HPDE6-E6E7 (cell line): ENCODE data around the gene BPGM.
"Not testable (repeated sequence)": the region's sequence is repeated elsewhere in the genome, so short reads cannot be mapped to it uniquely, and the experiment has no call there.

Experiments
- DNase-seq: peaks from one replicate; pipeline ENCODE4 v3.0.0; 2011; ENCODE audit warnings: missing footprints; ENCODE audit errors: extremely low spot score

Gene BPGM

GRCh38 chr7:134632052-134632451, 14.6 kb upstream of the BPGM start:
- DNase-seq, result no peak

GRCh38 chr7:134632937-134633540, 13.6 kb upstream of the BPGM start:
- DNase-seq, result no peak

- no peak for DNase-seq
Measured at GRCh38 chr7:134636008-134636449, 10.6 kb upstream of the BPGM start.

GRCh38 chr7:134637441-134637840, 9.2 kb upstream of the BPGM start:
- no peak for DNase-seq

GRCh38 chr7:134637934-134638719, 8.5 kb upstream of the BPGM start:
- no peak for DNase-seq

- no peak for DNase-seq
Measured at GRCh38 chr7:134639061-134639460, 7.6 kb upstream of the BPGM start.

- DNase-seq, result no peak
Measured at GRCh38 chr7:134639683-134640279, 6.9 kb upstream of the BPGM start.

GRCh38 chr7:134640842-134641715, 5.6 kb upstream of the BPGM start:
- no peak for DNase-seq

GRCh38 chr7:134641981-134642380, 4.7 kb upstream of the BPGM start:
- not testable (repeated sequence) for DNase-seq

GRCh38 chr7:134643131-134643530, 3.5 kb upstream of the BPGM start:
- no peak for DNase-seq

GRCh38 chr7:134645478-134645877, 1.2 kb upstream of the BPGM start:
- DNase-seq, result no peak

- DNase-seq, result no peak
Measured at GRCh38 chr7:134645935-134646334, 718 bp upstream of the BPGM start.

GRCh38 chr7:134648456-134648855, 1.8 kb downstream of the BPGM start:
- DNase-seq, result no peak

- no peak for DNase-seq
Measured at GRCh38 chr7:134649226-134649775, 2.6 kb downstream of the BPGM start.

GRCh38 chr7:134651991-134652390, 5.3 kb downstream of the BPGM start:
- no peak for DNase-seq

- DNase-seq, result no peak
Measured at GRCh38 chr7:134654104-134654775, 7.6 kb downstream of the BPGM start.

GRCh38 chr7:134657526-134657925, 10.9 kb downstream of the BPGM start:
- DNase-seq, result no peak

- no peak for DNase-seq
Measured at GRCh38 chr7:134660242-134660785, 13.7 kb downstream of the BPGM start.

- no peak for DNase-seq
Measured at GRCh38 chr7:134660961-134661376, 14.3 kb downstream of the BPGM start.

- no peak for DNase-seq
Measured at GRCh38 chr7:134662166-134662870, 15.7 kb downstream of the BPGM start.
